T-helper 2 cell treated with Interferon-gamma antibody and Interleukin-4, amounts not matched to agents 5 μg/mL and 100 μg/mL, for 36 hours (primary cell): ENCODE results near the gene CALM3.
A peak's percentile ranks its signal among the peaks of the same experiment; 100 is the strongest.

Experiments
- DNase-seq: peaks from one replicate; pipeline ENCODE4 v3.0.0; 2021; ENCODE audit warnings: low spot score
- H3K27ac Mint-ChIP-seq: one replicate; pipeline ENCODE4 v1.8.0; 2021; ENCODE audit warnings: mild to moderate bottlenecking, mixed read lengths
- H3K27me3 Mint-ChIP-seq: one replicate; pipeline ENCODE4 v1.8.0; 2021; ENCODE audit warnings: low read depth, mixed read lengths
- H3K36me3 Mint-ChIP-seq: one replicate; pipeline ENCODE4 v1.8.0; 2021; ENCODE audit warnings: low read depth, mixed read lengths
- H3K4me1 Mint-ChIP-seq: one replicate; pipeline ENCODE4 v1.8.0; 2021; ENCODE audit warnings: low read depth, mixed read lengths
- H3K4me3 Mint-ChIP-seq: one replicate; pipeline ENCODE4 v1.8.0; 2022; ENCODE audit warnings: mild to moderate bottlenecking, moderate library complexity, mixed read lengths
- H3K9me3 Mint-ChIP-seq: one replicate; pipeline ENCODE4 v1.8.0; 2021; ENCODE audit warnings: mixed read lengths

CALM3 gene

GRCh38 chr19:46580247-46580646 is 20.9 kb upstream of the CALM3 start:
- Mint-ChIP-seq H3K4me3 (no peak overlapping the region), H3K27ac (no peak overlapping the region)
- no peak for DNase-seq

GRCh38 chr19:46585539-46585938 is 15.6 kb upstream of the CALM3 start:
- Mint-ChIP-seq H3K9me3 (no peaks in the 10 kb centered on the region), H3K4me3 (no peak overlapping the region), H3K27me3 (peaks cover 29% of the 10 kb centered on the region), H3K36me3 (no peaks in the 10 kb centered on the region), H3K4me1 (peaks cover 8% of the 10 kb centered on the region), H3K27ac (no peak overlapping the region)
- DNase-seq = no peak

More at GRCh38 chr19:46580247-46580646, 20.9 kb upstream of the CALM3 start:
- peaks cover 10% of the 10 kb centered on the region for H3K27me3 Mint-ChIP-seq
- H3K9me3 Mint-ChIP-seq = no peaks in the 10 kb centered on the region
- no peaks in the 10 kb centered on the region for H3K36me3 Mint-ChIP-seq
- peaks cover 10% of the 10 kb centered on the region for H3K4me1 Mint-ChIP-seq

- Mint-ChIP-seq H3K36me3 (no peaks in the 10 kb centered on the region), H3K4me3 (no peak overlapping the region), H3K27me3 (peaks cover 29% of the 10 kb centered on the region), H3K9me3 (no peaks in the 10 kb centered on the region), H3K27ac (no peak overlapping the region), H3K4me1 (peaks cover 8% of the 10 kb centered on the region)
- DNase-seq = no peak
These were observed 14.8 kb upstream of the CALM3 start for GRCh38 chr19:46586294-46586693.

GRCh38 chr19:46587861-46588260 is 13.3 kb upstream of the CALM3 start:
- Mint-ChIP-seq H3K36me3 (no peaks in the 10 kb centered on the region), H3K27me3 (peaks cover 29% of the 10 kb centered on the region), H3K4me1 (peaks cover 8% of the 10 kb centered on the region), H3K9me3 (no peaks in the 10 kb centered on the region), H3K4me3 (no peak overlapping the region), H3K27ac (no peak overlapping the region)
- DNase-seq = no peak

GRCh38 chr19:46591254-46591653 is 9.9 kb upstream of the CALM3 start:
- Mint-ChIP-seq H3K27me3 (peaks cover 15% of the 10 kb centered on the region), H3K27ac (no peak overlapping the region), H3K9me3 (no peaks in the 10 kb centered on the region), H3K4me1 (peaks cover 3% of the 10 kb centered on the region), H3K36me3 (no peaks in the 10 kb centered on the region), H3K4me3 (no peak overlapping the region)
- DNase-seq = no peak

GRCh38 chr19:46591870-46592269 is 9.3 kb upstream of the CALM3 start:
- Mint-ChIP-seq H3K27me3 (peaks cover 12% of the 10 kb centered on the region), H3K27ac (no peak overlapping the region), H3K9me3 (no peaks in the 10 kb centered on the region), H3K4me3 (no peak overlapping the region), H3K36me3 (no peaks in the 10 kb centered on the region), H3K4me1 (peaks cover 3% of the 10 kb centered on the region)
- no peak for DNase-seq

- Mint-ChIP-seq H3K4me1 (peaks cover 12% of the 10 kb centered on the region), H3K27me3 (peaks cover 11% of the 10 kb centered on the region), H3K36me3 (peaks cover 12% of the 10 kb centered on the region), H3K9me3 (peaks cover 24% of the 10 kb centered on the region), H3K4me3 (no peak overlapping the region), H3K27ac (no peak overlapping the region)
- no peak for DNase-seq
These were observed 5.1 kb upstream of the CALM3 start for GRCh38 chr19:46596008-46596407.

GRCh38 chr19:46598372-46598917 is 2.7 kb upstream of the CALM3 start:
- Mint-ChIP-seq H3K27ac (no peak overlapping the region), H3K4me1 (peaks cover 22% of the 10 kb centered on the region), H3K27me3 (peaks cover 11% of the 10 kb centered on the region), H3K9me3 (peaks cover 24% of the 10 kb centered on the region), H3K36me3 (peaks cover 26% of the 10 kb centered on the region), H3K4me3 (no peak overlapping the region)
- DNase-seq = no peak

GRCh38 chr19:46599716-46600373 is 1.3 kb upstream of the CALM3 start:
- Mint-ChIP-seq H3K27me3 (peaks cover 11% of the 10 kb centered on the region), H3K27ac (peak overlapping the region; percentile 100), H3K4me1 (peaks cover 25% of the 10 kb centered on the region), H3K4me3 (peak overlapping the region; percentile 100), H3K9me3 (peaks cover 24% of the 10 kb centered on the region), H3K36me3 (peaks cover 31% of the 10 kb centered on the region)
- DNase-seq = no peak

- peaks cover 24% of the 10 kb centered on the region for H3K9me3 Mint-ChIP-seq
- peak; percentile 97 for DNase-seq
- H3K27ac Mint-ChIP-seq = peak overlapping the region; percentile 100
- H3K27me3 Mint-ChIP-seq = peaks cover 11% of the 10 kb centered on the region
- peaks cover 33% of the 10 kb centered on the region for H3K36me3 Mint-ChIP-seq
- peaks cover 25% of the 10 kb centered on the region for H3K4me1 Mint-ChIP-seq
- H3K4me3 Mint-ChIP-seq = peak overlapping the region; percentile 100
These were observed 479 bp upstream of the CALM3 start for GRCh38 chr19:46600384-46601317.

- DNase-seq = peak; percentile 70
- Mint-ChIP-seq H3K4me3 (peak overlapping the region; percentile 100), H3K9me3 (peaks cover 22% of the 10 kb centered on the region), H3K27me3 (peaks cover 11% of the 10 kb centered on the region), H3K27ac (peak overlapping the region; percentile 100), H3K36me3 (peaks cover 48% of the 10 kb centered on the region), H3K4me1 (peaks cover 30% of the 10 kb centered on the region)
These were observed 1.5 kb downstream of the CALM3 start for GRCh38 chr19:46602392-46603194.

- no peak for DNase-seq
- peak overlapping the region; percentile 100 for H3K4me3 Mint-ChIP-seq
- H3K4me1 Mint-ChIP-seq = peaks cover 30% of the 10 kb centered on the region
- H3K27me3 Mint-ChIP-seq = peaks cover 7% of the 10 kb centered on the region
- peaks cover 54% of the 10 kb centered on the region for H3K36me3 Mint-ChIP-seq
- H3K27ac Mint-ChIP-seq = peak overlapping the region; percentile 100
- H3K9me3 Mint-ChIP-seq = peaks cover 16% of the 10 kb centered on the region
These were observed 2.1 kb downstream of the CALM3 start for GRCh38 chr19:46603195-46603637.

GRCh38 chr19:46603752-46604231 is 2.7 kb downstream of the CALM3 start:
- H3K9me3 Mint-ChIP-seq = peaks cover 10% of the 10 kb centered on the region
- peaks cover 50% of the 10 kb centered on the region for H3K36me3 Mint-ChIP-seq
- peak overlapping the region; percentile 100 for H3K4me3 Mint-ChIP-seq
- peaks cover 3% of the 10 kb centered on the region for H3K27me3 Mint-ChIP-seq
- H3K4me1 Mint-ChIP-seq = peaks cover 30% of the 10 kb centered on the region
- DNase-seq = no peak
- peak overlapping the region; percentile 100 for H3K27ac Mint-ChIP-seq
